DOHH2 (cell line): ENCODE results near the gene L1CAM.

Source experiments
- CTCF ChIP-seq: fragments of 200-600 bp; sonication (generic); IDR thresholded peaks from one replicate; pipeline ENCODE4 v1.5.1; 2014; ENCODE audit warnings: antibody characterized with exemption, mild to moderate bottlenecking, low read depth, low read length; ENCODE audit not compliant: poor library complexity, severe bottlenecking
- EZH2phosphoT487 ChIP-seq: fragments of 200-600 bp; sonication (generic); IDR thresholded peaks from 2 replicates; pipeline ENCODE4 v1.6.1; 2017; ENCODE audit warnings: borderline replicate concordance, mild to moderate bottlenecking, antibody characterized with exemption, low read length, moderate library complexity, mixed read lengths

GRCh38 chrX:153870288-153870690 lies 15.7 kb downstream of the L1CAM start:
- TF ChIP-seq CTCF = no peak
- TF ChIP-seq EZH2phosphoT487 = no peak
